ENCODE measurements around the gene HRH2.
"Not testable (repeated sequence)": the region's sequence is repeated elsewhere in the genome, so short reads cannot be mapped to it uniquely, and the experiment has no call there.

HRH2 gene, protein sequence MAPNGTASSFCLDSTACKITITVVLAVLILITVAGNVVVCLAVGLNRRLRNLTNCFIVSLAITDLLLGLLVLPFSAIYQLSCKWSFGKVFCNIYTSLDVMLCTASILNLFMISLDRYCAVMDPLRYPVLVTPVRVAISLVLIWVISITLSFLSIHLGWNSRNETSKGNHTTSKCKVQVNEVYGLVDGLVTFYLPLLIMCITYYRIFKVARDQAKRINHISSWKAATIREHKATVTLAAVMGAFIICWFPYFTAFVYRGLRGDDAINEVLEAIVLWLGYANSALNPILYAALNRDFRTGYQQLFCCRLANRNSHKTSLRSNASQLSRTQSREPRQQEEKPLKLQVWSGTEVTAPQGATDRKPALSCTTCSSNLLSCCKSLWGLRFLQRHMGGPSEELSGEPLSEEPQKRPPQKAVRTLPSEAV

DNA sequence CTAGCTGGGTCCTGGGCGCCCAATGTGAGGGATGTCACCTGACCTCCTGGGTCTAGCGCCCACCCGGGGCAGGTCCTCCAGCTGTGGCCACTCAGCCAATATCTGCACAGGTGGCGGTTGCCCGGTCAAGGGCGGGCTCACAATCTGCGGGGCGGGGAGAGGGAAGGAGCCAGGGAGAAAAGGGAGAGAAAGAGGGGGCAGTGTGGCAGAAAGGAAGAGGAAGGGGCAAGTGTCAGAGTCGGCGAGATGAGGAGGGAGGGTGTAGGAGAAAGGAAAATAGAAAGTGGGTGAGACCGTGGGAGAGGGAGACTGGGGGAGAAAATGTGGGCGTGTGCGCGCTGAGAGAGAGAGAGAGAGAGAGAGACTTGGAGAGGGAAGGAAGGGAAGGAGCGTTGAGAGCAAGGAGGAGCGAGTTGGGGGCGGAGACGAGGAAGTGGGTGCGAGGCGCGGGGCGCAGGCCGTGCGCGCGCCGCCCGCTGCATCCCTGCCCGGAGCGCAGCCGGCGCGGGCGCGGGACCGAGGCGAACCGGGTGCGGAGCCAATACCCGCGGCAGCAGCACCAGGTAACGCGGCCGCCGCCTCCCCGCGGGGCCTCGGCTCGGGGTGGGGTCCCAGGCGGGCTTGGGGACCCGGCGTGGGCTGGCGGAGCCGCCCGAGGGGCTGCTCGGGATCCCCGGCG, at the start of gene HRH2:
HRH2 (plus strand) TSS at position 479 of the 679 bp plus-strand sequence. CDS start 25,163 bp downstream, outside the sequence.
- no peak for DNase-seq

DNA sequence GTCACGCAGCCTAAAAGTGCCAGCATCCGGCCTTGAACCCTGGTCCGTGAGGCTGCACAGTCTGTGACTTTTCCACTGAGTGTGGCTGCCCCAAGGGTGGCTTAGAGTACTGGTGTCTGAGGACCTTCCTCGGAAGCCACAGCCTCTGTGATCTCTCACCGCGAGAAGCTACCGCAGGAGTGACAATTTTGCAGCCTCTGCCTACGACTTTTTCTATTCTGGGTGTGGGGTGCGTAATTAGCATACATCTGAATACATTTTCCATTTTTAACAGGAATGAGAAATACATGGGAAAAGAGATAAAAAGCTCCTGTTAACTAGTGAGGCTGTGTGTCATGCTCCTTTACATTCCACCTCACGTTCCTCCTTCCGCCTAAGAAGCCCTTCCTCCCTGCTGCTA, 48.3 kb upstream of the HRH2 start:
- no peak for DNase-seq

DNA sequence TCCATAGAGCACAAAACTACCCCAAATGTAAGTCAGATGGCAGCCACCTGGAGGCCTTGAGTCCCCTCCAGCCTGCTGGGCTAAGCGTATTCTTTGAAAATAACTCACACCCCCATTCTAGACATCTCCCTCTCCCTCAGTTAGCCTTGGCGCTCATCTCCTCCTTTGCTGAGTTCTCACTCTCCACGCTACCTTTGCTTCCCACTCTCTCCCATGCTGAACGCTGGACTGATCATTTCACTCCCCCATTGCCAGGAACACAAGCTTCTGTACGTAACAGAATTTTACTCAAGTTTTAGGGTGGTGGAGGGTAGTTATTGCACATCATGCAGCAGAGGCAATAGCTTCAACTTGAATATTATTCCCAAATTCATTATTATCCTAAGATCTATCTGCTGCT, 47.5 kb upstream of the HRH2 start:
- DNase-seq = no peak

DNA sequence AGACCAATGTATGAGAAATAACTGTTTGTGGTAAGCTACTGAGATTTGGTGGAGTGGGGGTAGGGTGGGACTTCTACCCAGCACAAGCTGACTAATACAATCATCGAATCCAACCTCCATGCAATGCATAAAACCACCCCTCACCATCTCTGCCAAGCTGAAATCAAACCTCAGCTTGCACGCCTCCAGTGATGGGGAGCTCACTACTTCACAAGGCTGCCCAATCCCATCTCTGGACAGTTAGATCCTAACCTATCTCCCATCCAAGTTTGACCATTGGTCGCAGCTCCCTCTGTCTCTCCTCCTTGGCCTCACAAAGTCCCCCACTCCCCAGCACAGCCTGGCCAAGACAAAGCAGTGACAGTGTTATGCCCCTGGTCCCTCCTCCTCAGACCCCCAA, 47.0 kb upstream of the HRH2 start:
- no peak for DNase-seq

DNA sequence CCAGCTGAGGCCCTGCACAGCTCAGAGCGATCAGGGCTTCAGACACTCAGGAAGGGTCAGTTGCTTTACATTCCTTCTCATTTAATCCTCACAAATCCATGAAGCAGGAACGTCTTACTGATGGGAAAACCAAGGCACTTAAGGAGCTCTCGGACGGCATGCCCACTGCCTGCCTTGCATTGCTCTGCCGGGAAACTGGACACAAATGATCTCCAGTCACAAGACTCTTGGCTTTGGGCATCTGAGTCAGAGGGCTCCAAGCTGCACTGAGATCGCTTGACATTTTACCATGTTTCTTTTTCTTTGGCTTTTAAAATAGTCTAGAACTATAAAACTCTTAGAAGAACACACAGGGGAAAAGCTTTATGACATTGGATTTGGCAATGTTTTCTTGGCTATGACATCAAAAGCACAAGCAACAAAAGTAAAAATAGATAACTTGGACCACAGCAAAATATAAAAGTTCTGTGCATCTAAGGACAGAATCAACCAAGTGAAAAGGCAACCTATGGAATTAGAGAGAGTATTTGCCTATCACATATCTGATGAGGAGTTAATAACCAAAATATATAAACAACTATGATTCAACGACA, 43.6 kb upstream of the HRH2 start:
- DNase-seq = no peak

DNA sequence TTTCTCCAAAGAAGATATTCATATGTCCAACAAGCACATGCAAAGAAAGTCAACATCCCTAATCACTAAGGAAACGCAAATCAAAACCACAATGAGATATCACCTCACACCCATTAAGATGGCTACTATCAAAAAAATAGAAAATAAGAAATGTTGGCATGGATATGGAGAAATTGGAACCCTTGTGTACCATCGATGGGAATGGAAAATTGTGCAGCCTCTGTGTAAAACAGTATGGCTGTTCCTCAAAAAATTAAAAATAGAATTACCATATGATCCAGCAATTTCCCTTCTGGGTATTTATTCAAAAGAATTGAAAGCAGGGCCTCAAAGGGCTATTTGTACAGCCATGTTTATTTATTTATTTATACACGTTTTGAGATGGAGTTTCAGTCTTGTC, 43.0 kb upstream of the HRH2 start:
- DNase-seq = no peak

DNA sequence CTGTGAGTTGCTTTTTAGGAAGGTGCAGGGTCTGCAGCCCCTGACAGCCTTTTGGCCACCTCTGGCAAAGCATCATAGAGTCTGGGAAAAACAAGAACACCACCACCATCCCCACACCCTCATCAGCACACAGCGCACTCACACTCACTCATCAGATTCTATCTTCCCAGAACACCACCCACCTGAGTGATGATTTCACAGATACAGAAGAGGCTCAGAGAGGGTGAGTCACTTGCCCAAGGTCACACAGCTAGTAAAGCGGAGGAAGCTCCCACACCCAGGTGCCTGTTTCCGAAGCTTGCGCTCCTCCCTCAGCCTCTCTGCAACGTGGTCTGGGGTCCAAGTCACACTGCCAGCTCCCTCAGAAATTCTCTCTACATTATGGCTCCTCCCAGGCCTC, 41.8 kb upstream of the HRH2 start:
- no peak for DNase-seq

DNA sequence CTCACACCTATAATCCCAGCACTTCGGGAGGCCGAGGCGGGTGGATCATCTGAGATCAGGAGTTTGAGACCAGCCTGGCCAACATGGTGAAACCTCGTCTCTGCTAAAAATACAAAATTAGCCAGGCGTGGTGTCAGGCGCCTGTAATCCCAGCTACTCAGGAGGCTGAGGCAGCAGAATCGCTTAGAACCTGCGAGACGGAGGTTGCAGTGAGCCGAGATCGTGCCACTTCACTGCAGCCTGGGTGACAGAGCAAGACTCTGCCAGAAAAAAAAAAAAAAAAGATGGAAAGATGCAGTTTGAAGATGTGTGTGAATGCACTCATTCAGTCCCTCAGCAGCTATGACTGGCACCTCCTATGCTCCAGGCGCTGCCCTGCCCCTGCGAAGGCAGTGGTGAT, 41.3 kb upstream of the HRH2 start:
- not testable (repeated sequence) for DNase-seq

DNA sequence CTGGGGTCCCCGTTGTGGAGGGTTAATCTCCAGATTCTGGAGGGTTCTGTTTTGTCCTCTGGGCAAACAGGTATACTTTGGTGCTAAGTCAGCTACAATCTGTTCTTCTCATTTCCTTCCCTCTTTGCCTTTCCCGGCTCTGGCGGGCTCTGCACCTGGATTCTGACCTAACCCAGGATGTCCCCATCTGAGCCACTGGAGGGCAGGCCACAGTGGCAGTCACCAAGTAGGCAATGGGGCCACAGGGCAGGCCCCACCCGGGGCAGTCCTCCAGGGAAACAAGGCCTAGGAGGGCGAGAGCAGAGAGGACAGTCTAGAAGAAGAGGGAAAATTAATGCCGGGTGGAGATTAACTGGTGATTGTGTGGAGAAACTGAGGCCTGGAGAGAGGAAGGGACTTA, 40.4 kb upstream of the HRH2 start:
- no peak for DNase-seq

DNA sequence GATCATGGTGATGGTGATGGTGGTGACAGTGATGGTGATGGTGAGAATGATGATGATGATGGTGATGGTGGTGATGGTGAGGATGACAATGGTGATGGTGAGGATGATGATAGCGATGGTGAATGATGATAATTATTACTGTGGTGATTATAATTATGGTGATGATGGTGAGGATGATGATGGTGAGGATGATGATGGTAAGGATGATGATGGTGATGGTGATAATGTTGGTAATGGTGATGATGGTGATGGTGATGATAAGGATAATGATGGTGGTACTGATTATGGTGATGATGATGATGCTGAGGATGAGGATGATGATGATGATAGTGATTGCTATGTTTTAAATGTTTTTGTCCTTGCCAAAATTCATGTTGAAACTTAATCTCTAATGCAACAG, 37.3 kb upstream of the HRH2 start:
- no peak for DNase-seq

DNA sequence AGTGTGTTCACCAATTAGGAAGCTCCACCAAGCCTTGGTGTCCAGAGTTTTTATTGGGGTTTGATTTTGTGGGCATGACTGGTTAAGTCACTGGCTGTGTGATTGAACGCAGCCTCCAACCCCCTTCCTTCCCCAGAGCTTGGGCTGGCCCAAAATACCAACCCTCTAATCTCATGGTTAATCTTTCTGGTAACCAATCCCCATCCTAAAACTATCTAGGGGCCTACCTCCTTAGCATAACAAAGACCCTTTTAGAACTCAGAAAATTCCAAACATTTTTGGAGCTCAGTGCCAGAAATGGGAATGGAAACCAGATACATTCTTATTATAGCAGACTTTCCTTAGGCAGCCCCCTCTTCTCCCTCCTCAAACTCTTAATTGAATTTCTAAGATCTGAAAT, 35.9 kb upstream of the HRH2 start:
- DNase-seq = no peak

DNA sequence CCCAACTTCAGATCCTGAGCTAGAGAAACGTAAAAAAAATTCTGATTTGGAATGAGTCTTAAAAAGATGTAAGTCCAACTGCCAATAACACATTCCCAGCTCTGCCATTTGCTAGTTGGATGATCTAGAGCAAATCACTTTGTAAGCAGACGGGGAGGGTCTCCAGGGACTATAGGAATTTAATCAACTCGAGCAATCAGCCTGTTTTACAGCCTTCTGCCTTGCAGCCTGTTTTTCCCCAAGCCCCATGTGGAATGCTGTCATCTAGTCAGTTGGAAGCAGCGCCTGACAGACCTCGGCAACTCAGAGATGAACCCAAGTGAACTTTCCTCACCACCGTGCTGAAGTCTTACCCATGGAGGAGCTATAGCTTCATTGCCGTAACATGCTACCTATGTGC, 34.8 kb upstream of the HRH2 start:
- DNase-seq = no peak

DNA sequence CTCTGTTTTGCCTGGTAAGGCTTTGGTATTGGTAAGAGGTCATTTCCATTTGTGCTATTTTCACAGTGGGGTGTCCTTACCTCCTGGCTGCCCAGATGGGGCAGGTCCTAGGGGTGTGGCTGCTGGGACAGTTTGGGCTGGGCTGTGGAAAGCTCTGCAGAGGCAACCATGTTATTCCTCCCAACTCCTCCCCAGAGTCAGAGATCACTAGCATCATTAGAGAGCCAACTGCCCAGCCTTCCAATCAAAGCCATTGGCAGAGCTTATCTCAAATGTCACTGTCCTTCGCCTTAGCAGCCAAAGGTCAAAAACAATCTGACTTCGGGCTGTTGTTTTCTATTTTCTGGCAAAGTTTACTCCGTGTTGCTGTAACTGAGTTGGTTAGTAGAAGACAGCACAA, 33.6 kb upstream of the HRH2 start:
- DNase-seq = no peak

DNA sequence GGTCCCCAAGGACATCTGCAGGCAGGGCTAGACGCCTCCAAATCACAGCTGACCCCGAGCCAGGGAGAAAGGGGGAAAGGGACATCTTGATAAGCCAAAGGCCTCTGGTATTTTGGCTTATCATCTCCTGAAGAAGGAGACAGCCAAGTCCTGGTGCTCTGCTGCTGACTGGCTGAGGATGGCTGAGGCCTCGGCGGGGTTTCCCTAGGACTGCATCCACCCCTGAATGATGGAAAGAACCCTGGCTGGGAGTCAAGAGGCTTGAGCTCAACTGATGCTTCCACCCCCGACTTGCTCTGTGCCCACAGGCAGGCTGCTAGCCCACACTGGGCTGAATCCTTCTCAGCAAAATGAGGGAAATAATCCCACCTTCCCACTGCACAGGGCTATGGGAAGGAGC, 30.9 kb upstream of the HRH2 start:
- DNase-seq = no peak

DNA sequence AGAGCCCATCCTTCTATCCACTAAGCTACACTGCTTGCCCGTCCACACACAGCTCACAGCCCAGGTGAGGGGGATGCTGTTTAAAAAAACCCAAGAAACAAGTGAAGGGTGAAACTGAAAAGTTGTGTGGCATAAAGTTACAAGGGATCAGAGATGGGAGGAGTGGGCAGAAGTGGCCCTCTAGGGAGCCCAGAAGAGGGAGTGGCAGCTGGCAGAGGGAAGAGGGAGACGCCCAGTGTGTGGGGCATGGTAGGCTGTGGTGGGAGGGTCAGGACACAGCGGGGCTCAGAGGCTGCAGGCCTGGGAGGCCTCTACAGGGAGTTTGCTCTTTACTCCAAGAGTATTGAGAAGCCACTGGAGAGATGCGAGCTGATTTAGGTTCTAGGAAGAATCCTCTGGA, 30.1 kb upstream of the HRH2 start:
- no peak for DNase-seq

DNA sequence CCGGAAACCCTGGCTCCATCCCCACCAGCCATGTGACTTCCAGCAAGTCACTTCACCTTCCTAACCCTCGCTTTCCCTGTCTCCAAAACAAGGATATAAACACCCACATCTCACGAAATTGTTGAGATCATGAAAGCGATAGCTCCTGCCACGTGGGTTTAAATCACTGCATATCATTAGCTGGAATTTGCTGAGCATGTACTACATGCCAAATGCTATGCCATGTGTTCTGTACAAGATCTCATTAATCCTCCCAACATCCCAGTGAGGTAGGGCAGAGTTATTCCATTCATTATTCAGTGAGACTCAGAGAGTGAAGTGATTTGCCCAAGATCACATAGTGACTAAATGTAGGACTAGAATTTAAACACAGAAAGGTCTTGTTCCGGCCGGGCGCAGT, 29.2 kb upstream of the HRH2 start:
- no peak for DNase-seq

DNA sequence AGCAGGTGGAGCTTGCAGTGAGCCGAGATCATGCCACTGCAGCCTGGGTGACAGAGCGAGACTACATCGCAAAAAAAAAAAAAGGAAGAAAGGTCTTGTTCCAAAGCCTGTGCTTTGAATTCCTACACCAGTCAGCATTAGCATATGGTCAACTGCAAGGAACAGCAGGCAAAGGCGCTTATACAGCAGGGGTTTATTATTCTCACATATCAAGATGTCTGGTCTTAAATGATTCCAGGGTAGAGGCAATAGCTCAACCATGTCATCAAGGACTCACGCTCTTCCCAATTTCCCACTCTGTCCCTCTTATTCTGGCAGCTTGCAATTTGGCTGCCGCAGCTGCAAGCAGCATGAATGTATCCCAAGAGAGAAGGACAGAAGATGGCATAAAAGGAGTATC, 28.6 kb upstream of the HRH2 start:
- DNase-seq = no peak

DNA sequence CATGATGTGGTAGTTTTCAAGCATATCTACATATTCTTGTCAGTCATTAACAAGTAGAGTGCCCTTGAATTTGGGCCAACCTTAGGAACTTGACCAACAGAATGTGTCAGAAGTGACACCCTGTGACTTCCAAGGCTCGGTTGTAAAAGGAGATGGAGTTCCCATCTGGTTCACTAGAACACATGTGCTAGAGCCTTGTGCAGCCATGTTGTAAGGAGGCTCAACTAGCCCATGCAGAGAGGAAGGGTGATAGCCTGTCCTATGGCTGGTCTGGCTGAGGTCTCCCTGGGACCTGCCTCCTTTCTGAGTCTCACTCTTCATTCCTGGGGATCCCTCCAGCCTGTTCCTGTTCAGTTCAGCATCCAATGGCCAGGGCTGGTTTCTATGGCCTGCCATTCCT, 28.1 kb upstream of the HRH2 start:
- no peak for DNase-seq

DNA sequence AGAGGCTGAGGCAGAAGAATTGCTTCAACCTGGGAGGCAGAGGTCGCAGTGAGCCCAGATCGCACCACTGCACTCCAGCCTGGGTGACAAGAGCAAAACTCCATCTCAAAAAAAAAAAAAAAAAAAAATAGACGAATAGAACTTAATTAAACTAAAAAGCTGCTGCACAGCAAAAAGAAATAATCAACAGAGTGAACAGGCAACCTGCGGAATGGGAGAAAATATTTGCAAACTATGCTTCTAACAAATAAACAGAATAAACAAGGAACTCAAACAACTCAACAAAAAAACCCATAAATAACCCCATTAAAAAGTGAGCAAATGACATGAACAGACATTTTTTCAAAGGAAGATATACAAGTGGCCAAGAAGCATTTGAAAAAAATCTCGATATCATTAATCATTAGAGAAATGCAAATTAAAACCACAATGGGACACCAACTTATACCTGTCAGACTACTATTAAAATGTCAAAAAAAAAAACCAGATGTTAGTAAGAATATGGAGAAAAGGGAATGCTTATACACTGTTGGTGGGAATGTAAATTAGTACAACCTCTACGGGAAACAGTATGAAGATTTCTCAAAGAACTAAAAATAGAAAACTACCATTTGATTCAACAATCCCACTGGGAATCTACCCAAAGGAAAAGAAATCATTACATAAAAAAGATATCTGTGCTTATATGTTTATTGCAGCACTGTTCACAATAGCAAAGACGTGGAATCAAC, 21.9 kb upstream of the HRH2 start:
- DNase-seq = no peak

DNA sequence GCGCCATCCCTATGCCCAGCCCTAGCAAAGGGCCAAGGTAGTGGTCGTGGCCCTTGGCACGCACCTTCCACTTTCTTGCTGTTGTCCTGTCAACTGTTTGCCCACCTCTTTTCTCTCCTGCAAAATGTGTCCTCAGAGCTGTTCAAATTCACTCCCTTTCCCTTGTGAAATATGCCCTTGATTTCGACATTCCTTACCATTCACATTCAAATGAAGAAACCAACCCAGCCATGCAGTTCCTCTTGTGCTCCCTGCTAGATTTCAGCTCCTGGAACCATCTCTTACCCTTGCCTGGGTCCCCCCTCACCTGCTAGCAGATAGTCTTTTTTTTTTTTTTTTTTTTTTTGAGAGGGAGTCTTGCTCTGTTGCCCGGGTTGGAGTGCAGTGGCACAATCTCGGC, 19.6 kb upstream of the HRH2 start:
- no peak for DNase-seq

DNA sequence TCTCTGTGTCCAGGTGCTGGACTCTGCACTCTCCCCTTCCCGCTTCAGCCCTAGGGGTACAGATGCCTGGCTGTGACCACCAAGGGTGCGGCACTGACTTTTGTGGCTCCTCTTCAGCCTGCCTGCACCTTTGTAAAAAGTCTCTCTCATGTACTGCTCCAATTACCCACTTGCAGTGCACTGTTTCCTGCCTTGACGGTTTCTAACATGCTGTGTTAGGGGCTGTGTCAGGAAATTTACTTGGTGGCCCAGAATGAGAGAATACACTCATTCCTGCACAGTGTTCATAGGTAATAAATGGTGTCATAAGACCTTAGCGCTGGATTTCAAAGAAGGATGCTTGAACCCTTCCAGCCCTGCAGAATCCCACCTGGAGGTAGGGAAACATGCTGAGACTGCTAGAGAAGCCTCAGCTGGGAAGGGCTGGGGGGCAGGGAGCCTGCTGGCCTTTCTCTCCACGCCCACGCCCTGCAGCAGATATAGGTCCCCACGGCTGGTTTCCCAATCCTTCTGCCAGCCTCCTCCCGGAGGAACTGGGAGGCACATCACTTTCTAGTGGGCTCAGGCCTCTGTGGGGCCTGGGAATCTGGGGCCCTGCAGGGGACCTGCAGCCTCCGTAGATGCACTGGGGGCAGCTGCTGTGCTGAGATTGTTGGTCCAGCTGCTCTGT, 17.6 kb upstream of the HRH2 start:
- no peak for DNase-seq

DNA sequence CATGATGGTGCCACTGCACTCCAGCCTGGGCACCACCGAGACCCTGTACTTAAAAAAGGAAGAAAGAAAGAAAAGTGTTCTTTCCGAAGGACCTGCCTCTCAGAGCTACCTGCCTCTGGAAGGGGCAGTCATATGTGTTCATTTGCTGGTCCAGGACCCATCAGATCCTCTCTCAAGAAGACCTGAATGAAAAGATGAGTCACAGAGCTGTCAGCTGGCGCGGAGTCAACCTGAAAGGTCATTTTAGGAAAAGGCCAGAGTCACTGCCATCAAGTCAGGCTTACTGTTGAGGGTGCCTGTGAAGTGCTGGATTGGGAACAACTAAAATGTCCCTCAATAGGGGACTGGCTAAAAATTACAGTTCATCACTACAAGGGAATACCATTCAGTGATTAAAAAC, 14.9 kb upstream of the HRH2 start:
- no peak for DNase-seq

DNA sequence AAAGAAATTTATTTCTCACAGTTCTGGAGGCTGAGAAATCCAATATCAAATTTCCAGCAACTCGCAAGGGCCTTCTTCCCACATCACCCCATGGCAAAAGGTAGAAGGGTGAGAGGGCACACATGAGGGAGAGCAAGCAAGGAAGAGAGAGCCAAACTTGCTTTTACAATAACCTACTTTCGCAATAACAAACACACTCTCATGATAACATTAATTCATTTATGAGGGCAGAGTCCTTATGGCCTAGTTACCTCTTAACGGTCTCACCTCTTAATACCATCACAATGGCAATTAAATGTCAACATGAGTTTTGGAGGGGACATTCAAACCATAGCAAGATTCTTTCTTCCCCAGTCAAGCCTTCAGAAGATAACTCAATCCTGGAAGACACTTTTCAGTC, 11.6 kb upstream of the HRH2 start:
- no peak for DNase-seq

Measured in NCI-H1930 (cell line).